Neural progenitor cell (in vitro differentiated cells): Measurements from ENCODE around the gene BMAL2.

Experiments
- EZH2 ChIP-seq: fragments of 200-600 bp; sonication (generic); IDR thresholded peaks from 2 replicates; pipeline ENCODE4 v1.6.1; 2017; ENCODE audit warnings: antibody characterized with exemption, mild to moderate bottlenecking, moderate library complexity
- EZH2phosphoT487 ChIP-seq: fragments of 200-600 bp; sonication (generic); IDR thresholded peaks from 2 replicates; pipeline ENCODE4 v1.6.1; 2017; ENCODE audit warnings: antibody characterized with exemption
- TF ChIP-seq, protein P1 (sequence below): fragments of 200-600 bp; sonication (generic); IDR thresholded peaks from 2 replicates; pipeline ENCODE4 v1.5.1; 2017; ENCODE audit warnings: antibody characterized with exemption, mild to moderate bottlenecking

DNA sequence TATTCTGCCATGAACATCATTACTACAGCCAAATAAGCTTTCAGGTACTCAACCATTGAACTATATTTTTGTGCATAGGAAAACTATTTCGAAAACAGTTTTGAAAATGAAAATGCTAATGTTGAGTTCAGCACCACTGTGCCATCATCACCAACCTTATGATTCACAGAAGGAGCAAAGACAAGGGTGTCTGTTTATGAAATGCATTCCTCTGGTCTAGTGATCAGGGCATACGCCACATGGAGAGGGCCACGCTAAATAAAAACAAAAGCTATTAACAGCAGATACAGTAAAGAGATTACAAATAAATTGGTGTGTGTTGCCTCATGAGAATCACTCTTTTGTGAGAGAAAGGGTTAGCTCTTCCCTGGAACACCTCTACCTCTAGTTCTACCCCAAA is 43.2 kb upstream of the BMAL2 start:
- TF ChIP-seq EZH2 (no peak), EZH2phosphoT487 (no peak)
- TF ChIP-seq, protein P1, sequence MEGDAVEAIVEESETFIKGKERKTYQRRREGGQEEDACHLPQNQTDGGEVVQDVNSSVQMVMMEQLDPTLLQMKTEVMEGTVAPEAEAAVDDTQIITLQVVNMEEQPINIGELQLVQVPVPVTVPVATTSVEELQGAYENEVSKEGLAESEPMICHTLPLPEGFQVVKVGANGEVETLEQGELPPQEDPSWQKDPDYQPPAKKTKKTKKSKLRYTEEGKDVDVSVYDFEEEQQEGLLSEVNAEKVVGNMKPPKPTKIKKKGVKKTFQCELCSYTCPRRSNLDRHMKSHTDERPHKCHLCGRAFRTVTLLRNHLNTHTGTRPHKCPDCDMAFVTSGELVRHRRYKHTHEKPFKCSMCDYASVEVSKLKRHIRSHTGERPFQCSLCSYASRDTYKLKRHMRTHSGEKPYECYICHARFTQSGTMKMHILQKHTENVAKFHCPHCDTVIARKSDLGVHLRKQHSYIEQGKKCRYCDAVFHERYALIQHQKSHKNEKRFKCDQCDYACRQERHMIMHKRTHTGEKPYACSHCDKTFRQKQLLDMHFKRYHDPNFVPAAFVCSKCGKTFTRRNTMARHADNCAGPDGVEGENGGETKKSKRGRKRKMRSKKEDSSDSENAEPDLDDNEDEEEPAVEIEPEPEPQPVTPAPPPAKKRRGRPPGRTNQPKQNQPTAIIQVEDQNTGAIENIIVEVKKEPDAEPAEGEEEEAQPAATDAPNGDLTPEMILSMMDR, result no peak
